ENCODE results near the gene LIG3.
"Not testable (repeated sequence)": the region's sequence is repeated elsewhere in the genome, so short reads cannot be mapped to it uniquely, and the experiment has no call there.

LIG3 gene

DNA sequence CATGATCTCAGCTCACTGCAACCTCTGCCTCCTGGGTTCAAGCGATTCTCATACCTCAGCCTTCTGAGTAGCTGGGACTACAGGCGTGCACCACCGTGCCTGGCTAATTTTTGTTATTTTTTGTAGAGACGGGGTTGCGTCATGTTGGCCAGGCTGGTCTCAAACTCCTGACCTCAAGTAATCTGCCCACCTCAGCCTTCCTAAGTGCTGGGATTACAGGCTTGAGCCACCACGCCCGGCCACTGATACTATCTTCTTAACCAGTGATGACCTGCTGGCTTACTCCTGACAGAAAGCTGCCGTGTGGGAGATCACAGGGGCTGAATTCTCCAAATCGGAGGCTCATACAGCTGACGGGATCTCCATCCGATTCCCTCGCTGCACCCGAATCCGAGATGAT is 20.7 kb downstream of the LIG3 start:
- not testable (repeated sequence) for DNase-seq

DNA sequence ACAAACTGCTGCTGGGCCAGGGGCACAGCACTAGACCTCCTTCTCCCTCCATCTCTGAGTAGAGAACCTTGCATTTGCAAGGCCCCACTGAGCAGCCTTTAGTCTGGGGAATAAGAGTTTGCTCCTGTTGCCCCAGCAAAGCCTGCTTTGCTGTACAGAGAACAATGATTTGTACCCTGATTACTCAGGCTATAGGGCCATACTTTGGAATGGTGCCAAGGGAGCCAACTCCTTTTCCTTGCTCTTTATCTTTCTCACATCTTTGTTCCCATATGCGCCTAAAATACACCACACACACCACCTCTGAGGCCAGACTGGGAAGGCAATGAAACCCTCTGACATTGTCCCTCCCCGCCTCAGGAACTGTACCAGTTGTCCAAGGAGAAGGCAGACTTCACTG is 21.2 kb downstream of the LIG3 start:
- DNase-seq, result no peak

DNA sequence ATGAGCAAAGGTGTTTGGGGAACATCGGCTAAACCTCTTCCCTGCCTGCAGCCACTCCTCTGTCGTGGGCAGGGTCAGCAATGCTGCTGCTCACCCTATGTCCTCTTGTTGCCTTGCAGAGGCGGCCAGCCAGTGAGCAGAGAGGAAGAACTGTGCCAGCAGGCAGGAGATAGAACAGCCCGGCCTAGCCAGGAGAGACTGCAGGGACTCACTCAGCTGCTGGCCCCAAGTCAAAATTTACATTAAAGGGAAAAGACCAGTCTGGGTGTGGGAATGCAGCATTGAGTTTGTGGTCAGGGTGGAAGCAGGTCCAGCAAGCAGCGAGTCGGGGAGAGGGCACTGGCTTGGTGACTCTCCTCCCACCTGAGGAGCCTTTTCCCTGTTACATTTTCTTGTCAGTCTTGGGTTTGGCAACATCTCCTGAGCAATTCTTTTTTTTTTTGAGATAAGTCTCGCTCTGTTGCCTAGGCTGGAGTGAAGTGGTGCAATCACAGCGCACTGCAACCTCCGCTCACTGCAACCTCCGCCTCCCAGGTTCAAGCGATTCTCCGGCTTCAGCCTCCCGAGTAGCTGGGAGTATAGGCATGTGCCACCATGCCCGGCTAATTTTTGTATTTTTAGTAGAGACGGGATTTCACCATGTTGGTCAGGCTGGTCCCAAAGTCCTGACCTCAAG is 22.7 kb downstream of the LIG3 start:
- DNase-seq, result no peak

DNA sequence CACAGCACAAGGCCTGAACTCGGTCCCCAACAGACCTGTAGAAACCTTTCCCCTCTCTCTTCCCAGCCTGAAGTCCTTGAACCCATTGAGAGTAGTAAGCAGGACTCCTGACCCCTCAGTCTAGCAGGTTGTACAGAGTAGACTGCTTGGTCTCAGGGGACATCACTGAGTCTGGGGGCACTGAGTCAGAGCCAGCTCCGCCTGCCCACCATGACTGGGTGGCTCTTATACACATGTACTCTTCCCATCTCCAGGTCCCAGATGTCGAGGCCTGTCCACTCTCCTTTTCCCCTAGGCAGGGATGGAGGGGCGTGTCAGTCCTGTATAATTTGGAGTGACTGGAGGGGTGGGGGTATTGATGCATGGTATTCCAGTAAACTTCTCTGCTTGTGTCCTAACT is 23.5 kb downstream of the LIG3 start:
- DNase-seq, result no peak

DNA sequence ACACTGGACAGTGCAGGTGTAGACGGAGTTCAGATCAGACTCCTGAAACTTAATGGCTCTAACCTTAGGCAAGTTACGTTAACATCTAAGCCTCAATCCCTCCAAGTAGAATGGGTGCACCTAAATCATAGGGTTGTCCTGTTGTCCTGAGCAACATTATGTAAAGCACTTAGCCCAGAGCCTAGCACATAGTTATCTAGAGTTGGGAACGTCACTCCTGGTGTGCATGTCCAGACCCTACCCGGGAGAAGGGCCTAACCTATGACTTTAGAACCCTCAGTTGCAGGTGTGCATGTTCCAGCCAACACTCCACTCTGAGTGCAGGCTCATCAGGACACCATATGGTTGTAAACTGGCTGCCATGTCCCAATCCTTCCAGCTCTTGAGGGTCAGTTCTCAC is 26.0 kb downstream of the LIG3 start:
- no peak for DNase-seq

DNA sequence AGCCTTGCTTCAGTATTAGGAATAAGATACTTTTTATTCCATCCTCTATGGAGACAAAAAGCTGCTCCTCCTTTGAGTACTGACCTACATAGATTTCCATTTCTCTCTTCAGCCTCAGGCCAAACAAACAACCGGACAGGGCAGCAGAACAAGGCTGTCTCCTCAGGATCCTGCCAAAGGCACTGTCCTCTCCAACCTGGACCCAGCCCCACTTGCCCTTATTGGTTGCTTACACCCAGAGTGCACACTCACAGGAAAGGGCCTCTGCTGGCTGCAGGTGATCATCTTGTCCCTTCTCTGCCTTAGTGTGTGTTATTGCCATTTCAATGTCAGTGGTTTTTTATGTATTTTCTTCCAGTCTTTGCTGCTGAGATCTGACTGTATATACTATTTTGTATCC is 26.6 kb downstream of the LIG3 start:
- DNase-seq, result no peak

DNA sequence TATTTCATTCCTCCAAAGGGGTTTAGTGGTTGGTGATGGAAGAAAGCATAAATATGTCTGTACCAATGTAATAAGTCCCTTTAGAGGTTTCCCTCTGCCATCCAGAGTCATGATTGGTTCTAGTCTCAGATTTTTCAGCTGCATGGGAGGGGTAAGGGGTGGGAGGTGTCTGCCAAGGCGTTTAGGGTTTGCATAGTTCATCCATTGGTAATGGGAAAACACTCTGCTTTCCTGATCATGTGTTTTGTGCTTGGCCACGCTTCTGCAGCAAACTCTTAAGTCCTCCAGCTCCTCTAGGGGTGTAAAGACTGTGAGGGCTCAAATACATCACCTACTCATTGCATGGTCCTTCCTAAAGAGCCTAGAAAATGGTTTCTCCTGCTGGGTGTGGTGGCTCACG is 29.8 kb downstream of the LIG3 start:
- DNase-seq, result no peak

DNA sequence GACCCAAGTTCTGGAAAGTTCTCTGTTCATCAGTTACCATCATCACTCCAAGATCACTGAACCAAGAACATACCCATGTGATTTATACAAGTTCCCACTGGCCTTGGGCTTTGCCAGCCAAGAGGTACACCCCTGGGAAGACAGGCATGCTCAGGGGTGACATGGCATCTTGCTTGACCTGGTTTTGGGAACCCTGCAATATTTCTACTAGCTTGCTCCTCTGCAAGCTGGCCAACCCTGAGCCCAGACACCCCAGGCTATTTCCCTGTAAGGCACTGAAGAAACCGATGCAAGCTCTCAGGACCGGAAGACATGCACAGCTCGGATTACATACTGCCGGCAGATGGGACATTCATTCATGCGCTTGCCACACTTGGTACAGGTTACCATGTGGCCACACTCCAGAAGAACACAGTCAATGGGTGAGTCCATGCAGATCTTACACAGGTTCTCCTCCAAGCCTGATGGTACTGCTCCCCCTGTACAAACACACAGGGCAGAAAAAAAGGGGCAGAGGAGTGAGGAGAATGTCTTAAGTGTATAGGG is 31.4 kb downstream of the LIG3 start:
- no peak for DNase-seq

DNA sequence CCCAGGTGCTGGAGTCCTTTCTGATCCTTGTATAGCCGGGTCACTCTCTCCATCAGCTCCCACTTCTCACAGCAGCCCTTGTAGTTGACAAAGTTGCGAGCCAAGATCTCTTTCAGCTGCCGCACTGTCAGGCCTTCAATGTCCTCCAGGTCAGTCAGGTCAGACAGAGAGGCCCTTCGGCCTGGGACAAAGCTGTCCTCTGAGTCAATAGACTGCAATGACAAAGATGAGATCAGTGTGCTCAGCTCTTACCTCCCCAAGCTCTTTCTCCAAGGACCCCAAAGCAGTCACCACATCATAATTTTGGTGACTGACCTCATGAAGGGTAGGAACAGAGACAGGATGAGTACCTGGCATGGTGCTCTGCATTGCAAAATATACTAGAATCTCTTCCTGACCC is 36.1 kb downstream of the LIG3 start:
- DNase-seq, result no peak

DNA sequence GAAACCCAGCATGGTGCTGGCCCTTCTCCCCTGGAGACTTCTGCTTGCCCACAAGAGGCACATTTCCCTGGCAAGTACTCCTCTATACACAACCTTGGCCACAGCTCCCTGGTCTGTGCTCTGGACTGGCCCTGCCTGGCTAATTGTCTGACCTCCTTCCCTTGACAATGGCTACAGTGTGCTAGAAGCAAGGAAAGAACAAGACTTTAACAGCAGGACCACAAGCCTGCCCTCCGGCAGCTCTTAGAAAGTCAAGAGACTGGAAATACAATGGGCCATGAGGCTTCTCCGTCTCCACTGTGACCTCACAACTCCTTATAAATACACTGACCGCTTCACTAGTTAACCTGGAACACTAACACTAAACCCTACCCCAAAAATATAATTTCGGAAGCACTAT is 36.7 kb downstream of the LIG3 start:
- DNase-seq, result no peak

DNA sequence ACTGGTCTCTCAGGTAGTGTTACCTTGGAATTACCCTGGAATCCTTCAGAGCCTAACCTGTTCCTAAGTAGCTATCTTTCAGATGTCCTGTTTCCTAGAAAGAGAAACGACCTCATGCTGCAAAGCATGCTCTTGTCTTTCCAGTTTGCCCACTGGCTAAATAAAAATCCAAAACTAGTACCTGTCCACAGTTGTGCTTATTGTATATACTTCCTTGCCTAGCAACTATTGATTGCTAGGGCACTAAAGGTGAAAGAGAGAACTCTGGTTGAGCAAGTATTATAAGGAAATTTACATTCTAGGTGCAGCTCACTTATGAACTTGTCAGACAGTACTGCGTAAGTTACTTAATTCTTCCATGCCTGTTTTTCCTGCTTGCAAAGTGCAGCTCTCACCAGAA is 38.5 kb downstream of the LIG3 start:
- no peak for DNase-seq

DNA sequence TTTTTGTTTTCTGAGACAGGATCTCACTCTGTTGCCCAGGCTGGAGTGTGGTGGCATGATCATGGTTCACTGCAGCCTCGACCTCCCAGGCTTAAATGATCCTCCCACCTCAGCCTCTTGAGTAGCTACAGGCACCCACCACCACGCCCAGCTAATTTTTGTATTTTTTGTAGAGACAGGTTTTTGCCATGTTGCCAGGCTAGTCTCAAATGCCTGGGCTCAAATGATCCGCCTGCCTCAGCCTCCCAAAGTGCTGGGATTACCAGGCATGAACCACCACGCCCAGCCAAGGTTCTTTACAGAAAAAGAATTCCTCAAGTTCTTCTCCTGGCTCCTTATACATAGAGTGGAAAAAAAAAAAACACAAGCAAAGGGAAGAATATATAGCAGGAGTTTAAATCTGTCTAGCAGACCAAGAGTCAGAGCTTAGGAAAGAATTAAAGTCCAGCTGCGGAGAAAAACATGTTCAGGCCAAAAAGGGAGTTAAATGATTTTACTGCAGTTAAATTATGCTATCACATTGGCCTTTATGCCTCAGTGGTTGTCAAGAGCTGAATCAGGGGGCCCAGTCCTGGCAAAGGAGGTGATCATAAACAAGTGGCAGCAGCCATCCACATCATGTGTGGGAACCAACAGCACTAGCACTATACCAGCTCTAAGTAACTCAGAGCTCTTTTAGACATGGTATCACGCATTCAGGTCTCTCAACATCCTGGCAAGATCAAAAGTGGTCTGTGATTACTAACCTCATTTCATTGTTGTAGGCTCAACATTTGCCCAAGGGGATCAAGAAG is 39.3 kb downstream of the LIG3 start:
- no peak for DNase-seq

DNA sequence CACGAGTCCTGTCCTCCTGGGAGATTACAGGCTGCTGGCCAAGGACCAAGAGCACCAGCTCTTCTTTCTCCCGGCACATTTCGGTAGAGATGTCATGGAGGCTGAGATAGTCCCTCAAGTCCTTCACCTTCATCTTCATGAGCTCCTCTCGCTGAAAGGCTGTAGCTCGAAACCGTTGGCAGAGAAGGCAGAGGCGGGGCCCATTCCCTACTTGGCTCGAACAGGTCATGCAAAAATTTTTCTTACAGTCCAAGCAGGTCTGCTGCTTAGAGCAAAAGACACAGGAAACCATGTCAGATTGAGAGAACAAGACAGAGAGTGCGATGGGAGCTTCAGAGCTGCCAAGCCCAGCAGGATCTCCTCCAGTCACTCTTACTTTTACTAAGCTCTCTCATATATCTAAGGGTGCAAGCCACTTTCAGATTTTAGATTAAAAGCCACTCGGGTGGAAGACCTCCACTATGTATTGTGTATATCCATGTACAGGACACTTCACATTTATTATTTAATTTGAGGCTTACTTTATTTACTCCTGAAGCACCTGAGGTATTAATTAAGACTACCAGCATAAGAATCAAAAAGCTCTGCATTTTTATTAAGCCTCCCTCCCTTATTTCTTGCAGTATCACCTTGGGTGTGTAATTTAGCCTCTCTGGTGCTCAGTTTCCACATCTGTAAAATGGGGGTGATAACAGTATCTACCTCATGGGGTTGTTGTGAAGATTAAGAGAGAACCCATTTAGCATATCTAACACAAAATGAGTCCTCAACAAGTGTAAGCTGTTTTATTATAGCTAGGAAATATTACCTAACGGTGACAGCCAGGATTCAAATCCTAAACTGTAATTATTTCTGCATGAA is 41.4 kb downstream of the LIG3 start:
- peak; percentile 61 for DNase-seq

DNA sequence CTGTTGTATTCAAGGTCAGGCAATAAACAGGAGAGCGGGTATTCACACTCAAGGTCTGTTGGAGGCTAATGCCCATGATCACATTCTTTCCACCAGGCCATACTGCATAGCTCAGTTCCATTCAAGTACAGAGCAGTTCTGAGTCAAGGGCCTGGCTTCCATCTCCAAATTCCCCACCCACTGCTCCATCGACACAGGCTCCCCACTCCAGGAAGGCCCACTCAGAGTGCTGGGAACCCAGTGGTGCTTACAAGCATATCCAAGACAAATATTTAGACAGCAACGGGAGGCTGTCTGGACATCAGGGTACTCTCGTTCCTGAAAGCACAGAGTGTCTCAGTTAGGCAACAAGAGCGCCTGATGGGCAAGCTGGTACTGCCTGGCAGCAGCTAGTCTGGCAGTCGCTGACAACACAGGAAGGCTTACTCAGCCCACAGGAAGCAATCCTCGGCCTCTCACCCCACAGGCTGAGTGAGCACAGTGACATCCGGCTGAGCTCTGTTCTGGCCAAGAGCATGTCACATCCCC is 42.3 kb downstream of the LIG3 start:
- peak; percentile 94 for DNase-seq

DNA sequence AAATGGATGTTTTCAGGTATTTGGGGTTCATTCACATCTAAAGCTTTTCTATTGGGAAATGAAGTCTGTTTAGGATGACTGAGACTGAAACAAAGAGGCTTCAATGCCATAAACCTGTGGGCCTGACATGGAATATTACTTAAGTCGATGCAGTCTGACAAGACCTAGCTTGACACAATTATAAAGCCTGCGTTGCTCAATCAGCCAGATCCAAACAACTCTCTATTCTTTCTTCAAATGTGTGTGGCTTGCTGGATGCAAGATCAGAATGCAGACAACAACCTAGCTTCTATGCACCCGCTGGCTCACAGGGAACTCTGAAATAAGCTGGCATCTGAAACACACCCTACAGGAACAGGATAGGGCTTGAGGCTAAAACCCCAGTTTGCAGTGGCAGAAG is 43.2 kb downstream of the LIG3 start:
- DNase-seq, result peak; percentile 39

DNA sequence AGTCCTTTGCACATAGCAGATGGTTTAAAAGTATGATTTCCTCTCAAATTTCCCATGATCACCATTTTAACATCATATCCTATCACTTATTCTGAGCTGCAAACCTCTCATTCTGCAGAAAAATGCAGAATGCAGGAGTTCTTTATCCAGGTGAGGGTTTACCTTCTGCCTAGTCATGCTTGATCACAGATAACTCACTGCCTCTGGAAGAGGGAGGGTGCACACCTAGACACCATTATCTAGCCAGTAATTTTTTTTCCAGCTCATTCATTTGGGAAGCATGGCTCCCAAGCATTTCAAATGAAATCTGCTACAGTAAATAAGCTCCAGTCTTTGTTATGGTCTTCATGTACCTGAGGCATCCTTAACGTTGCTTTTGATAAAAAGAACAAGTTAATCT is 45.2 kb downstream of the LIG3 start:
- no peak for DNase-seq

DNA sequence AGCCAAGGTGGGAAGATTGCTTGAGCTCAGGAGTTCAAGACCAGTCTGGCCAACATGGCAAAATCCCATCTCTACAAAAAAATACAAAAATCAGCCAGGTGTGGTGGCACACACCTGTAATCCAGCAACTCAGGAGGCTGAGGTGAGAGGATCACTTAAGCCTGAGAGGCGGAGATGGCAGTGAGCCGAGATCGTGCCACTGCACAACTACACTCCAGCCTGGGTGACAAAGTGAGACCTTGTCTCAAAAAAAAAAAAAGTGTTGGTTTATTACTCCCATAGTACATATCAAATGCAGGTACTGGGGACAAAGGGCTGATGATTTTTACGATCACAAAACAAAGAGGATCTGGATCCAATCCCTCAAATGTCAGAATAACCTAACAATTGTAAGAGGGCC is 47.8 kb downstream of the LIG3 start:
- not testable (repeated sequence) for DNase-seq

DNA sequence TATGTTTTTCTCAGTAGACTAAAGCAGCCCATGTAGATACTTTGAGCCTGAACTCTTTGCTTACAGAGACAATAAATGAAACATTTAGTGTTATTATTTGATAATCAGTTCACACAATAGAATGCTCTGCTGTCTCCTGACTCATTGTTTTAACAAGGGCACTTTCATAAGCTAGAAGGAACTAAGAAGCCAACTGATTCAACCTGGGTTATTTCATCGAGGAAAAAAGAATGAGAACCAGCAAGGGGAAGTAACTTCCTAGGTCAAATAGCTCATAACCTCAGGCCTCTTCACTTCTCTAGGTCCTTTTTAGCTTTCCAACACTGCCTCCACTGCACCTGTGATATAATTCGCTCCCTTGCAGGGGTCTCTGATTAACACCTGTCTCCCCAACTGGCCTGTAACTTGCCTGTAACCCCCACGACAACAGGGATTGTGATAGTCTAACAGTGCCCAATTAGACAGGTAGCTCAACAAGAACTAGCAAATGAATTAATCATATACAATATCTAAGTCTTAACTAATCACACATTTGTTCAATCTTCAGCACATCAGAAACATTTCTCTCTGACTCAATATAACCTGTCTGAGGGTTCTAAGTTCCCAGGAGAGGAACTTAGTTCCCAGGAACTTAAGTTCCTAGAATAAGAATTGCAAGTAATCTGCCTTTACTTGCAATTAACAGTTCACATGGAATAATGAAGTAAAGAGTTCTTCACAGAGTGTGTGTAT is 48.4 kb downstream of the LIG3 start:
- no peak for DNase-seq

DNA sequence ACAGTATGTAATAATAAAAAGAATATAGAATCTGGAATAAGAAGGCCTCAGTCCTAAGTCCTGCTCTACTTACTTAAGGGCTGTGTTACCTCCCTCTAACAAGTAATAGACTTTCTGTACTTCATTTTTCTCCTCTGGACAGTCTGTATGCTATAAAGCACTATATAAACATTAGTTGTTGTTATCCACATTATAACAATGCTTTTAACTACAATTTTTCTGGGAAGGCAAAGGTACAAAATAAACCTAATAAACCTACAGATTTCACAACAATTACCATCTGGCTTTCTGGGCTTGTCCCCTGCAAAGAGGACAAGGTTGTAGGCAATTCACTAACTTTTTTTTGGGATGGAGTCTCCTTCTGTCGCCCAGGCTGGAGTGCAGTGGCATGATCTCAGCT is 50.5 kb downstream of the LIG3 start:
- no peak for DNase-seq

DNA sequence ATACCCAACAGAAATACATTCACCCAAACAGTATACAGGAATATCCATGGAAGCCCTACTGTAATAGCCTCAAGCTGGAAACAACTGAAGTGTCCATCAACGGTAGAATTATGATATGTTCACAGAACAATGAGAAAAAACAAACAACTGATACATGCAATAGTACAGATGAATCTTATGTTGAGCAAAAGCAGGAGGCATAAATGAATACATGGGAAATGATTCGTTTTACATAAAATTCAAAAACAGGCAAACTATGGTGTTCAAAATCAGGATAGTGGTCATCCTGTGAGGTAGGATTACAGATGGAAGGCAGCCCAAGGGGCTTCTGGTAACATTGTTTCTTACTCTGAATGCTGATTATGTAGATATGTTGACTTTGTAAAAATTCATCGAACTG is 58.1 kb downstream of the LIG3 start:
- DNase-seq, result no peak

DNA sequence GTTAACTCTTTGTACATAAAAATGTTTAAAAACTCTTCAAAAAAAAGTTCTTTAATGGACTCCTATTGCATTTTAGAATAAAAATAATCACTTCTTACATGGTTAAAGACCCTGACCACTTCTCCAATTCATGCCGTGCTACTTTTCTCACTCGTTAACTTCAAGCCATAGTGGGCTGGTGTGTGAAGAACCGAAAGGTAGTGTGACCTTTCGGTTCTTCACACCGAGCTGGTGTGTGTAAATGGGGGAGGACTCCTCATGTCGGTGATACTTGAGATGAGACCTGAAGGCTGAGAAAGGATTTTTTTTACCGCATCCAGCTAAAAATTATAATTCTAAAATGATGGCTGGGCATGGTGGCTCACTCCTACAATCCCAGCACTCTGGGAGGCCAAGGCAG is 61.1 kb downstream of the LIG3 start:
- DNase-seq, result no peak

DNA sequence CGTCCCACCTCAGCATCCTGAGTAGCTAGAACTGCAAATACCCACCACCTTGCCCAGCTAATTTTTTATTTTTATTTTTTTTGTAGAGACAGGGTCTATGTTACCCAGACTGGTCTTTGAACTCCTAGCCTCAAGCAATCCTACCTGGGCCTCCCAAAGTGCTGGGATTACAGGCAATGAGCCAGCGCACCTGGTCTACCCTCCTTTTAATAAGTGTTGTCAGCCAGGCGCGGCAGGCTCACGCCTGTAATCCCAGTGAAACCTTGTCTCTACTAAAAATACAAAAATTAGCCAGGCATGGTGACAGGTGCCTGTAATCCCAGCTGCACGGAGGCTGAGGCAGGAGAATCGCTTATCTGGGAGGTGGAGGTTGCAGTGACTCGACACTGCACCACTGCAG is 63.9 kb downstream of the LIG3 start:
- no peak for DNase-seq
